ENCODE measurements around the gene TMC5.
A peak's percentile ranks its signal among the peaks of the same experiment; 100 is the strongest.

The TMC5 gene

DNA sequence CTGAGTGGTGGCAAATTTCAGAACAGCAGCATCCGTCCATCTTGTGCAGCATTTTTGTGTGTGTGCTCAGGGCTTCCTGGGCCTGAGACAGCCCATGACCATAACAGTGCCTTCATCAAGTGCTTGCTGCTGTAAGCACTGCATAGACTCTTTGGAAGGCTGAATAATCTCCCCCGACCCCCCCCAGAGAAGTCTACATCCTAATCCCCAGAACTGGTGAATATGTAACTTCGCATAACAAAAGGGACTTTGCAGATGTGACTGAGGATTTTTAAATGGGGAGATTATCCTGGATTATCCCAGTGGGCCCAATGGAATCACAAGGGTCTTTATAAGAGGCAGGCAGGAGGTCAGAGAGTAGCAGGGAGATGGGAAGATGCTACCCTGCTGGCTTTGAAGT, 50.6 kb downstream of the TMC5 start:
- no peak for DNase-seq

DNA sequence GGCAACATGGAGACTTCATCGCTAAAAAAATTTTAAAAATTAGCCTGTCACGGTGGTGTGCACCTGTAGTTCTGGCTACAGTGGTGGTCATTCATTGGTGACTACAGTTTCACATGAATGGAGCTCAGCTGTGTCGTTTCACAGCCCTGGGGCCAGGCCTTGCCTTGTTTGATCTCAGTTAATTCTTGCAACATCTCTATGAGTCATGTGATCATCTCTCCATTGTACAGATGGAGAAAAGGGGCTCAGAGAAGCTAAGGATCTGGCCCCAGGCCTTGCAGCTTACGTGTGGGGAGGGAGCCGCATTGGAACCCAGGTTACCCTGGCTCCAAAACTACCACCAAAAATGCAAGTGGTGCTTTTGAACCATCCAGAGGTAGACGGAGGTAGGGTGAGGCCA, 54.8 kb downstream of the TMC5 start:
- DNase-seq = no peak

DNA sequence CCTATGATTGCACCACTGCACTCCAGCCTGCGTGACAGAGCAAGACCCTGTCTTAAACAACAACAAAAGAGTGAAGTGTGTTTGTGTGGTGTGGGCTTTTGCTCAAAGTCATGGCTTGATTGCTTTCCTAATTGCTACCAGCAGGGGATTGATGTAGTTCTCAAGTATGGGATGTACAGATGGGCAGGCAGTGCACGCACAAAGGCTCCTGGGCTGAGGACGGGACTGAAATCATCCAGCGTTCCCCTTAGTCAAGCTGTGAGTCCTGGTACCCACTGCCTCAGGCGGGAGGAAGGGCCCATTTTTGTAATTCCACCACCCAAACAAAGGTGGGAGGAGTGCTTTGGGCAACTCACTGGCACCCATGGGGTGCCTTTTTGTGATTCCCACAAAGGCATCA, 56.9 kb downstream of the TMC5 start:
- no peak for DNase-seq

DNA sequence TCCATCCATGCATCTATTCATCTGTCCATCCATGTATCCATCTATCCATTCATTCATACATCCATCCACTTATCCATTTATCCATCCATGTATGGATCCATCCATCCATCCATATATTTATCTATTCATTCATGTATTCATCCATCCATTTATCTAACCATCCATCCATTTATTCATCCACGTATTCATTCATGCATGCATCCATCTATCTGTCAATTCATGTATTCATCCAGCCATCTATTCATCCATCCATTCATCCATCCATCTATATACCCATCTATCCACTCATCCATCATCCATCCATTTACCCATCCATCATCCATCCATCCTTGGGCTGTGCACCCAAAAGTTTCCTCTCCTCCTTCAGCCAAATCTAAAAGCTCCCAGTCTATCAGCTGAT, 60.8 kb downstream of the TMC5 start:
- no peak for DNase-seq

DNA sequence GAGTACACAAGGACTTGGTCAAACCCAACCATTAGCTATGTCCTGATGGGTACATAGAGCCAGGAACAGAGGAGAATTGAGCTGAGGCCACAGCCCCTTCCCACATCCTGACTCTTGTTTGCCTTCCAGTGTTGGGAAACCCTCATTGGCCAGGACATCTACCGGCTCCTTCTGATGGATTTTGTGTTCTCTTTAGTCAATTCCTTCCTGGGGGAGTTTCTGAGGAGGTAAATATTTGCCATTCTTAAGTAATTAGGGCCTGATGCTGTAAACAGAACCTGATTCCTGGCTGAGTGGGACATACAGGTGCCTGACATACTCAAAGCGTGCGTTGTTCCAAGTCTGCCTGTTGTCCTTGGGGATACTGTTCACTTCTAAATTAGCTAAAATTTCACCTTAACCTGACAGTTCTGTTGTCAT, 61.6 kb downstream of the TMC5 start:
- no peak for DNase-seq

DNA sequence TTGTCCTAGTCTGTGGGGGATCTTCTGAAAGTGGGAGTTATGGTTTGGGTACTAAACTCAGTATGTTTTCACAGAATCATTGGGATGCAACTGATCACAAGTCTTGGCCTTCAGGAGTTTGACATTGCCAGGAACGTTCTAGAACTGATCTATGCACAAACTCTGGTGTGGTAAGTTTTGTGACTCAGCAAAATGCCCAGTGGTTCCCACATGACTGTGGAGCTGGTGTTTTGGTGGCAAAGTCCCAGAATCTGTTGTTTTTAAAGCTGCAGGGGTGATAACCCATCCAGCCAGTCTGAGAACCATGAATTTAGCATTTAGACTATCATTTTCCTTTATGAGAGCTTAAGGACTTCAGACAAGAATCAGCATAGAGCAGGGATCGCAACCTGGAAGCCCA, 63.6 kb downstream of the TMC5 start:
- no peak for DNase-seq

DNA sequence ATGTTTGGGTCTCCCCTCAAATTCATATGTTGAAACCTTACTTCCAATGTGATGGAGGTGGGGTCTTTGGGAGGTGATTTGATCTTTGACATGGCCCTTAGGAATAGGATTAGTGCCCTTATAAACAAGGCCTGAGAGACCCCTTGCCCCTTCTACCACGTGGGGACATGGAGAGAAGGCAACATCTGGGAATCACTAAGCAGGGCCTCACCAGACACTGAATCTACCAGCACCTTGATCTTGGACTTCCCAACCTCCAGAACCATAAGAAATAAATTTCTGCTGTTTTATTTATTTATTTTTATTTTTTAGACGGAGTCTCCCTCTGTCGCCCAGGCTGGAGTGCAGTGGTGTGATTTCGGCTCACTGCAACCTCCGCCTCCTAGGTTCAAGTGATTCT, 64.1 kb downstream of the TMC5 start:
- no peak for DNase-seq

DNA sequence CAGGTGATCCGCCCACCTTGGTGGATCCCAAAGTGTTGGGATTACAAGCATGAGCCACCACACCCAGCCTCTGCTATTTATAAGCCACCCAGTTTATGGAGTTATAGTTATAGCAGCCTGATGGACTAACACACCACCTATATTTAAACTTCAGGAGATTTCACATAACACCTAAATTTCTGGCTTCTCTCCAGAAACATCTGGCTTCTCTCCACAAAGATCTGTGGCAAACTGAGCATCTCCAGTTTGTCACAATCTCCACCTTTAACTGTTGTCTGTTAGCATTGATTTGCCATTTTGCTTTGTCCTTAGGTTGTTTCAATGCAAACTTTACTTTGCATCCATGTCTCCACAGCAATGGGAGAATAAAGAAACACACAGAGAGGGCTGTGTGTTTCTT, 64.6 kb downstream of the TMC5 start:
- DNase-seq = no peak

DNA sequence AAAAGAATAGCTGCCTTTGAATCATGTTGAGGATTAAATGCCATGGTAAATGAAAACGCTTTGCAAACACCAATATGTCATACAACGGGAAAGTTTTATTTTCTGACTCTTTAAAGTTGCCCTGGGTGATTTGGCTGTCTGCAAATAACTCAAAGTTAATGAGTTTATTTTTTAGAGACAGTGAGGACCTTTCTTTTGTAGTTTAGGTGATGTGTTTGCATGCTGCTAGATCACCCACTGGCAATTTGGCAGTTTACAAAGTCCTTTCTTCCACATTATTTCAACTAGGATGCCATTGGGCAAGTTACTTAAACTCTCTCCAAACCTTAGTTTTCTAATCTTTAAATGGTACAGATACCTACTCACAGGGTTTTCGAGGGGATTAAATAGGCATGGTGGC, 66.4 kb downstream of the TMC5 start:
- no peak for DNase-seq

DNA sequence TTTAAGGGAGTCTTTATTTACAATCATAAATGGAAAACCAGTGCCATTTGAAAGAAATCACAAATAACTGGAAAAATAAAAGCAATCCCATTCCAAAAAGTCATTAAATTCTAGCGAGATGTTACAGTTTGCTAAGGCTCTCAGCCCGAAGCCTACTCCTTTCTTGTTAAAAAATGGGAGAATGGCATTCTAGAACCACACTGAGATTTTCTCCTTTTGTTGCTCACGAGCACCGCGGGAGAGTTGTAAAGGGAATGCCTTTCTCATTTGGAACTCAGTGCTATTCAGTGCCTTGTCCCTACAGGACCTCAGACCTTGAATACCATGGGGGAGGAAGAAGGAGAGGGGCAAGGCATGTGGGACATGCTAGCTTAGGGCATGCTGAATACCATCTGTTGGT, 67.9 kb downstream of the TMC5 start:
- no peak for DNase-seq

DNA sequence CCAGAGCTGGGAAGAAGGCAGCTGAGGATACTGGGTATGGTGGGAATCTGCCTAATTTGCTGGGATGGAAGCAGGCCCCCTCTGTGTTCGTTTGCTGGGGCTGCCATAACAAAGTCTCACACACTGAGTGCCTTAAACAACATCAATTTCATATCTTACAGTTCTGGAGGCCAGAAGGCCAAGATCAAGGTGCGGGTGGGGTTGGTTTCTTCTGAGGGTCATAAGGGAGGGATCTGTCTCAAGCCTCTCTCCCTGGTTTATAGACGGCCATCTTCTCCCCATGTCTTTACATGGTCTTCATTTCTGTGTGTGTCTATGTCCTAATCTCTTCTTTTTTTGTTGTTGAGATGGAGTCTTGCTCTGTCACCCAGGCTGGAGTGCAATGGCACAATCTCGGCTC, 68.4 kb downstream of the TMC5 start:
- DNase-seq = no peak

DNA sequence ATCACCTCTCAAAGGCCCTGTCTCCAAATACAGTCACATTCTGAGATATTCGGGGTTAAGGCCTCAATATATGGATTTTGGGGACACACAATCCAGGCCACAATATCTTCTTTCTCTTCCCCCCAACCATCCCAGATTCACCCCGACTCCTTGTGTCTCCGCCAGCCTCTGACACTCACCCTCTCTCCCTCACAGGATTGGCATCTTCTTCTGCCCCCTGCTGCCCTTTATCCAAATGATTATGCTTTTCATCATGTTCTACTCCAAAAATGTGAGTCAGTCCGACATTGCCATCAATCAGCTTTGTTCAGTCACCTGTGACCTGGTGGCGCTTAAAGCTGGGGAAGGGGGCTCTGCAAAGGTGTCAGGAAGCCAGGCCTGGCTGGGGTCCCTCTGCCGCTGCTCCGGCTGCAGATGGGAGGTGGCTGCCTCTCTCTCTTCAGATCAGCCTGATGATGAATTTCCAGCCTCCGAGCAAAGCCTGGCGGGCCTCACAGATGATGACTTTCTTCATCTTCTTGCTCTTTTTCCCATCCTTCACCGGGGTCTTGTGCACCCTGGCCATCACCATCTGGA, 69.2 kb downstream of the TMC5 start:
- no peak for DNase-seq

DNA sequence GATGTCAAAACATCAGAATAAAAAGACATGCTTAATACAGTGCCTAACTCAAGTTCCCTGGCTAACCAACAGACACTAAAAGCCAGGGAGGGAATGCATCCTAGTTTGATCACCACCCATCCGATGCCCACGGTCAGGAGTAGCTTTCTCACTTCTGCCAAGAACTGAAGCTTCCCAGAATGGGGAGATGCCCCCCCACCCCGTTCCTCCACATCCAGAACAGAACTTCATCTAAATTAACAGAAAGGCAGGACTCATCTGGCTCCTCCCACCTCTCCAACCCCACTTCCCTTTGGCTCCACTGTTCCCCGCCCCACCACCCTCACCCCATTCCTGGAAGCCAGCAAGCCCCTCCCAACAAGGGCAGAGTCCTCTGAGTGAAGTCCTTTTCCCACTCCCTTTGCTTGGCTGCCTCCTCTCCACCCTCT, 70.5 kb downstream of the TMC5 start:
- no peak for DNase-seq

DNA sequence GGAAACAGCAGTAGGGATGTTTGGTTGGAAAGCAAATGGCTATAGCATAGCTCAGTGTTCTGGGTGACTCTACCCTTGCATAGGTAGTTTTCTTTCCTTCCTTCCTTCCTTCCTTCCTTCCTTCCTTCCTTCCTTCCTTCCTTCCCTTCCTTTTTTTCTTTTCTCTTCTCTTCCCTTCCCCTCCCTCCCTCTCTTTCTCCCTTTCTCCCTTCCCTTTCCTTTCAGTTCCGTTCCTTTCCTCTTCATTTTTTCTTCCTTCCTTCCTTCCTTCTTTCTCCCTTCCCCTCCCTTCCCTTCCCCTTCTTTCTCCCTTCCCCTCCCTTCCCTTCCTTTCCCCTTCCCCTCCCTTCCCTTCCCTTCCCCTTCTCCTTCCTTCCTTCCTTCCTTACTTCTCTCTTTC, 72.9 kb downstream of the TMC5 start:
- DNase-seq = no peak

DNA sequence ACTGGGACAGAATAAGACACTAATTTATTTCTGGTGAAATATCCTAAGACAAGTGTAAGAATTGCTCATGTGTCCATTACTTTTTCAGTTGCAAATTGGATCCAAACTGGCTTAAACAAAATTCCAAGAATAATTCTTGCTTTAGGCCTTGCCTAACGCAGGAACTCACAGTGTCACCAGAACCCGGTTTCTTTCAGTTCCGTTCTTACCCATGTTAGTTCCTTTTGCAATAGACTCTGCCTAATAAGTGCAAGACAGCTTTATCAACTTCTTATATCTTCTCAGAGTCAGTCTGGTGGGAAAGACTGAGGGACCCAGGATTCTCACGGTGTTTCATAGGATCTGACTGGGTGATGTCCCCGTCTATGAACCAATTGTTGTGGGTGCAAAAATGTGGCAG, 79.5 kb downstream of the TMC5 start:
- no peak for DNase-seq

DNA sequence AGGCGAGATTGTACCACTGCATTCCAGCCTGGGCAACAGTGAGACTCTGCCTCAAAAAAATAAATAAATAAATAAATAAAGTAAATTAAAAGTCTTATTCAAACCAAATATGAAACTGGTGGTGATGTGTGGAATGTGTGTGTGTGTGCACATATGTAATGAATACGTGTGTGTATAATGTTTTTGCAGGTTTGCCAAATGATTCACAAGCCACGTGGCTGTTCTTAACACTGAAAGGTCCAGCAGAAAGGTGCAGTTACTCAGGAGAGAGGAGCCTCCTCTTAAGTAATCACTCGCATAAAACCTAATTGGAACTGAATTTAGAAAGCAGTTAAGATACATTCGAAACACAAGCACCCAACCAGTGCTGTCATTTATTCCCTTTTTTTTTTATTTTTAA, 81.3 kb downstream of the TMC5 start:
- DNase-seq = no peak

DNA sequence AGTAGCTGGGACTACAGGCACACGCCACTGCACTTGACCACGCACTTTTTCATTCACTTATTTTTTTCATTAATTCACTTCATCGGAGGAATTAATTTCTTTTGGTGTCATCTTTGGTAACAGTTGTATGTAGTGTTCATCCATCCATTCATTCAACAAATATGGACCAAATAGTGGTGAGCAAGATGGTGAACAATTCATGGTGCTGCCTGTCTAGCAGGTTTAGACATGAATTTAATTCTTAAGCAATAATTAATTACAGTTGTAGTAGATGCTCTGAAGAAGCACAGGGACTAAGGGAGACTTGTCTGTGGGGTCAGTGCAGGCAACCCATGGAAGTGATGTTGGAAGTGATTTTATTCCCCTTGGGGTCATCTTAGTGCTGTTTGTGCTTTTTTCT, 81.8 kb downstream of the TMC5 start:
- no peak for DNase-seq

DNA sequence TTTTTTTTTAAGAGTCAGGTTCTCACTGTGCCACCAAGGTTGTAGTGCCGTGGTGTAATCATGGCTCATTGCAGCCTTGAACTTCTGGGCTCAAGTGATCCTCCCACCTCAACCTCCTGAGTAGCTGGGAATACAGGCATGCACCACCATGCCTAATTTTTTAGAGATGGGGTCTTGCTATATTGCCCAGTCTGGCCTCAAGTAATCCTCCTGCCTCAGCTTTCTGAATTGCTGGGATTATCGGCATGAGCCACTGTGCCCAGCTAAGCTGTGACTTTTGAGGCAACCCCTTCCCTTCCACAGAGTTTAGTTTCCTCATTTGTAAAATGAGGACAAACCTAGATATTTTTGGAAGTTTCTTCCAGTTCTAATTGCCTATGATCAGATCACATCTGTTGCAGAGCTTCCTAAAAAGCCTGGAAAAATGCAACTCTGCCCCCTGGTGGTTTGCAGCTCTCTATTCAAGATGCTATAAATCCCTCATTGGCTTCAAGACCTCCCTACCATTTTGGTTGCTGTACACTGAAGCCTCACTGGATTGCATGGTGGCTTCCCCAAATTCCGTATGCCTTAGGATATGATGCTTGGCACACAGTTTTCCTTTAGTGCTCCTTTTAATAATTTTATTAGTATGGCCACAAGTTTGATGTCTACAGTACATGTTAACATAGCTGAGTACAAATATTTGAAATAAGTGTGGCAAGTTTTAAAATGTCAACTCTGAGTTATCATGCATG, 84.9 kb downstream of the TMC5 start:
- DNase-seq = peak; percentile 68

DNA sequence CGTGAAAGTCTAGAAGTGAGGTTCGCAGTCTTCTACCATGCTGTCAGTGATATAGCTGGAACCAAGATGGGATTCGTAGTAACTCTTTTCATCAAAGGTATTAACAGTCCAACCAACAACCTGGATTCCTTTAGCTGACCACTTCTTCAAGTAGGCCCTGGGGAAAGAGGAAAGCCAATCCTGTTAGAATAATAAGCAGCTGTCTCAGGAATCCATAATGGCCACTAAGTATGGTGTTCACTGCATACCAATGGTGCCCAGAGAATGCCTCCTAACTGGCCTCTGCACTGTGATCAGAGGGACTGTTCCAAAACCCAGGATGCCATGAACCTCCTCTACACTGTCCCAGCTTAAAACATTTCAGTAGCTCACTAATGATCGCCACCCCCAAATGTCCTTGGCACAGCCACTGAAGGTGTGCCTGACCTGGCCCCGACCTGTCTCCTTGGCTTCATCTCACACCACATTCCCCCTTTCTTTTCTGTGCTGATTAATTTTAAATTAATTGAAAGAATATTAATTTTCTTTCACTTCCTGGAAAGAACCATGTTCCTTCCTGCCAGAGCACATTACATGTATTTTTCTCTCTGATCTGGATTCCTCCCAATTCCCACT, 85.9 kb downstream of the TMC5 start:
- DNase-seq = no peak

DNA sequence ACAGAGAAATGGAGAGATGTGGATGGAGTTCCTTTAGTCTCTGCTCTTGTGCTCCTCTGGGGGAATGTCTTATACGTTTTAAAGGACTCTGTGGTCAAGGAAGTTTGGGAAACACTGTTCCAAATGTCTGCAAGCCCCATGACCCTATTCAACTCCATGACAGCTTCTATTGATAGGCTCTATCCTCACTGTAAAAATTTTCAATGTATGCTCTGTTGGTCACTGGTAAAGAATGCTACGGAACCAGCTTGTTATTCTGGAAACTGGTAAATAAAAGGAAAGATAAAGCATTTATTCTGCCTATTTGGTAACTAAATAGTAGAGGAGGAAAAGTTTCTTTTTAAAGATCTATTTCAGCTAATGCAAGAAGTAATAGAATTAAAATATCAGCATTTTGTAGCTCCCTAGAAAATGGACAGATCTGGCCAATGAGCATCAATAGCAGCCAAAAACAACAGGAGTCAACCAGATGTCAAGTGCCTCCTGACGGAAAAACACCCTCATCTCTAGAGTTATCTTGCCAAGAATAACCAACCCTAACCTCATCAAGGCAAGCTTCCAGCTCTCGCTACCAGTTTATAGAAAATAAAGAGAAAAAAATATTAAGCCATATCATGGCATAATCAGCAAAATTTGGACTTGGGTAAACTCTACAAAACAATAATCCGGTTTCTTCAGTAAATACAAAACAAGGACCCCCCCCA, 88.1 kb downstream of the TMC5 start:
- DNase-seq = no peak

DNA sequence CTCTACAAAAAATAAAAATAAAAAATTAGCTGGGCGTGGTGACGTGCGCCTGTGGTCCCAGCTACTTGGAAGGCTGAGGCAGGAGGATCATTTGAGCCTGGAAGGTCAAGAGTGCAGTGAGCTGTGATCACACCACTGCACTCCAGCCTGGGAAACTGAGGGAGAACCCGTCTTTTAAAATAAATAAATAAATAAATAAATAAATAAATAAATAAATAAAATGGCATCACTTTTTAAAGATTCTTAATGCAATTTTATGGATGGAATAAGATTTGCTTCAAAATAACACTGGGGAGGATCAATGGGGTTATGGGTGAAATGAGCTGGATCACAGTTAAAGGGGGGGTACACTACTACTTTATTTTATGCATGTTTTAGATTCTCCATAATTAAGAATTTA, 89.3 kb downstream of the TMC5 start:
- no peak for DNase-seq

DNA sequence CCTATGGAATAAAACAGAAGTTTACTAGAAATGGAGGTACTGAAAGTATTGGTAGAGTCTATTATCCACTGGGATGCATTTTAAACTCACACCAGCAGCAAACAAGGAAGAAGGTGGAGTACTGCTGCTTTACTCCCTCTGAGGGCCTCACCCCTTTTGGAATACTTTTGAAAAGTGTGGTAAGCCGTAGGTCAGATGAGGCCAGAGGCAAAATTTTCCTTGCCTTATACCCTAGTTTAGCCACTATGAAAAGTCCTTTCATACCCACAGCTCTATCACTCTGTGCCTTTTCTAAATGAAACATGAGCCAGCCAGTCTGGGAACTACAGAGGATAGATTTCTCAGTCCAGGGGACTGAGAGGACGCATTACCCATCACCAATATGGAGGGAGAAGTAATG, 90.2 kb downstream of the TMC5 start:
- no peak for DNase-seq

DNA sequence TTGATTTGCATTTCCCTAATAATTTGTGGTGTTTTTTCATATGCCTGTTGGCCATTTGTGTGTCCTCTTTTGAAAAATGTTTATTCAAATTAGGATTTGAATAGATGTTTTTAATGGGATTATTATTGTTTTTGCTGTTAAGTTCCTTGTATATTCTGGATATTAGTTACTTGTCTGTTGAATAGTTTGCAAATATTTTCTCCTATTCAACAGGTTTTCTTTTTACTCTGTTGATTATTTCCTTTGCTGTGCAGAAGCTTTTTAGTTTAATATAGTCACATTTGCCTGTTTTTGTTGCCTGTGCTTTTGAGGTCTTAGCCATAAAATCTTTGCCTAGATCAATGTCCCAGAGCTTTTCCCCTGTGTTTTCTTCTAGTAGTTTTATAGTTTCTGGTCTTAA, 94.6 kb downstream of the TMC5 start:
- no peak for DNase-seq

Data from CD4-positive, alpha-beta T cell treated with Interleukin-17A for 1 hour (primary cell).